ENCODE data around the gene CCDC92. TPM values are rescaled to one million over a fixed set of nuclear protein-coding genes. Genes with fewer than 3 reads are reported as not detected.
"Not testable (repeated sequence)": the region's sequence is repeated elsewhere in the genome, so short reads cannot be mapped to it uniquely, and the experiment has no call there.

Gene CCDC92
- total RNA-seq, 3 donors from 2014 or later (not counting 1 experiment from before 2014, with no cell fraction given) = 37.6 to 42.4 (median 39.1) TPM

DNA sequence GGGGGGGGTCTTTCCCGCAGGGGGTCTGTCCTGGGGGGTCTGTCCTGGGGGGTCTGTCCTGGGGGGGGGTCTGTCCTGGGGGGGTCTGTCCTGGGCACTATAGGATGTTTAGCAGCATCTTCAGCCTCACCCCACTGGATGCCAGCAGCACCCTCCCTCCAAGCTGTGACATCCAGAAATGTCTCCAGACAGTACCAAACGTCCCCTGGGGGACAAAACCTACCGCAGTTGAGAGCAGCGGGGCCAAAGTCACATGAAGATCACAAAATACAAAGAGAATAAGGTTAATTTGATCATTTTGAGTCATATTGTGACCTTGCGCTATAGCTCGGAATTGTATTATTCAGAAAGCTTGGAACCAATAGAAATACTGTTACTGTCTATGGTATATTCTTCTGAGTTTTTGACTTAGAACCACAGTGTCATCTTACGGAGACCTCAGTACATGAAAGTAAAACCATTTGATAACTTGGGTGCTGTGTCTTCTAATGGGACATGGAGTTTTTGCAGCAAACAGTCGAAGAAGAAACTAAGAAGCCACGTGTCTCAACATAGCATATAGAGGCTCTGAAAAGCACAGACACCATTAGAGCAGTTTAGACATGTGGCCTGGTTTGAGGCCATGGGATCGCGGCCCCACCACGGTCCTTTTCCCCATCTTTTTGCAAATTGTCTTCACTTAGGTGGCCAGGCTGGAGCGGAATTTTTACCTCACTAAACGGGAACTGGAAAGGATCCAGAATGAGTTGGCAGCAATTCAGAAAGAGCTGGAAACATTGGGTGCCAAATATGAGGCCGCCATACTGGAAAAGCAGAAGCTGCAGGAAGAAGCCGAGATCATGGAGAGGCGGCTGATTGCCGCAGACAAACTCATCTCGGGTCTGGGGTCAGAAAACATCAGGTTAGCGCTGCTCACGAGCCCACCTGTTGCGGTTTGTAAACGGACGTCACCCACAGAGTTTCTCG lies 59.9 kb downstream of the CCDC92 start:
- no peaks in the 10 kb centered on the region for H3K36me3 Mint-ChIP-seq
- H3K4me3 ChIP-seq (ENCODE audit: low read length) = no peak overlapping the region
- H3K4me3 Mint-ChIP-seq = no peak overlapping the region
- H3K27ac ChIP-seq (ENCODE audit: low read length) = no peak overlapping the region
- TF ChIP-seq, protein P1, sequence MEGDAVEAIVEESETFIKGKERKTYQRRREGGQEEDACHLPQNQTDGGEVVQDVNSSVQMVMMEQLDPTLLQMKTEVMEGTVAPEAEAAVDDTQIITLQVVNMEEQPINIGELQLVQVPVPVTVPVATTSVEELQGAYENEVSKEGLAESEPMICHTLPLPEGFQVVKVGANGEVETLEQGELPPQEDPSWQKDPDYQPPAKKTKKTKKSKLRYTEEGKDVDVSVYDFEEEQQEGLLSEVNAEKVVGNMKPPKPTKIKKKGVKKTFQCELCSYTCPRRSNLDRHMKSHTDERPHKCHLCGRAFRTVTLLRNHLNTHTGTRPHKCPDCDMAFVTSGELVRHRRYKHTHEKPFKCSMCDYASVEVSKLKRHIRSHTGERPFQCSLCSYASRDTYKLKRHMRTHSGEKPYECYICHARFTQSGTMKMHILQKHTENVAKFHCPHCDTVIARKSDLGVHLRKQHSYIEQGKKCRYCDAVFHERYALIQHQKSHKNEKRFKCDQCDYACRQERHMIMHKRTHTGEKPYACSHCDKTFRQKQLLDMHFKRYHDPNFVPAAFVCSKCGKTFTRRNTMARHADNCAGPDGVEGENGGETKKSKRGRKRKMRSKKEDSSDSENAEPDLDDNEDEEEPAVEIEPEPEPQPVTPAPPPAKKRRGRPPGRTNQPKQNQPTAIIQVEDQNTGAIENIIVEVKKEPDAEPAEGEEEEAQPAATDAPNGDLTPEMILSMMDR (IDR thresholded peaks at IDR 0.05) = no peak
- H3K36me3 ChIP-seq (ENCODE audit: control insufficient read depth, insufficient read depth, low read length) = no peaks in the 10 kb centered on the region
- H3K27me3 ChIP-seq (ENCODE audit: control insufficient read depth, insufficient read depth, low read length) = no peaks in the 10 kb centered on the region
- peaks cover 21 to 29% of the 10 kb centered on the region in 2 donors for H3K4me1 Mint-ChIP-seq
- no peak for DNase-seq
- no peaks in the 10 kb centered on the region for H3K9me3 ChIP-seq (ENCODE audit: control insufficient read depth, insufficient read depth, low read length)
- no peak overlapping the region for H3K27ac Mint-ChIP-seq
- ATAC-seq = no peak
- 90% methylated on average over 24 of the region's 25 CpGs for WGBS (ENCODE audit: insufficient coverage)
- intact Hi-C loops (cut with micrococcal nuclease) = no loop called here
- peaks cover 10% of the 10 kb centered on the region for H3K4me1 ChIP-seq (ENCODE audit: control insufficient read depth, insufficient read depth, low read length)
- no peaks in the 10 kb centered on the region for H3K27me3 Mint-ChIP-seq (ENCODE audit: low read depth in 2 of 2)
- H3K9me3 Mint-ChIP-seq = no peaks in the 10 kb centered on the region

DNA sequence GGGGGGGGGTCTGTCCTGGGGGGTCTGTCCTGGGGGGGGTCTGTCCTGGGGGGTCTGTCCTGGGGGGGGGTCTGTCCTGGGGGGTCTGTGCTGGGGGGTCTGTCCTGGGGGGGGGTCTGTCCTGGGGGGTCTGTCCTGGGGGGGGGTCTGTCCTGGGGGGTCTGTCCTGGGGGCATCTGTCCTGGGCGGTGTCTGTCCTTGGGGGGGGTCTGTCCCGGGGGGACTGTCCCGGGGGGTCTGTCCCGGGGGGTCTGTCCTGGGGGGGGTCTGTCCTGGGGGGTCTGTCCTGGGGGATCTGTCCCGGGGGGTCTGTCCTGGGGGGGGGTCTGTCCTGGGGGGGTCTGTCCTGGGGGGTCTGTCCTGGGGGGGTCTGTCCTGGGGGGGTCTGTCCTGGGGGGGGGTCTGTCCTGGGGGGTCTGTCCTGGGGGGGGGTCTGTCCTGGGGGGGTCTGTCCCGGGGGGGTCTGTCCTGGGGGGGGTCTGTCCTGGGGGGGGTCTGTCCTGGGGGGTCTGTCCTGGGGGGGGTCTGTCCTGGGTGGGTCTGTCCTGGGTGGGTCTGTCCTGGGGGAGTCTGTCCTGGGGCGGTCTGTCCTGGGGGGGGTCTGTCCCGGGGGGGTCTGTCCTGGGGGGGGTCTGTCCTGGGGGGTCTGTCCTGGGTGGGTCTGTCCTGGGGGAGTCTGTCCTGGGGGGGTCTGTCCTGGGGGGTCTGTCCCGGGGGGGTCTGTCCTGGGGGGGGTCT lies 60.8 kb downstream of the CCDC92 start:
- intact Hi-C loops (cut with micrococcal nuclease) = not testable (repeated sequence)
- no CpG with 5 or more reads among the region's 9 CpGs for WGBS (ENCODE audit: insufficient coverage)

DNA sequence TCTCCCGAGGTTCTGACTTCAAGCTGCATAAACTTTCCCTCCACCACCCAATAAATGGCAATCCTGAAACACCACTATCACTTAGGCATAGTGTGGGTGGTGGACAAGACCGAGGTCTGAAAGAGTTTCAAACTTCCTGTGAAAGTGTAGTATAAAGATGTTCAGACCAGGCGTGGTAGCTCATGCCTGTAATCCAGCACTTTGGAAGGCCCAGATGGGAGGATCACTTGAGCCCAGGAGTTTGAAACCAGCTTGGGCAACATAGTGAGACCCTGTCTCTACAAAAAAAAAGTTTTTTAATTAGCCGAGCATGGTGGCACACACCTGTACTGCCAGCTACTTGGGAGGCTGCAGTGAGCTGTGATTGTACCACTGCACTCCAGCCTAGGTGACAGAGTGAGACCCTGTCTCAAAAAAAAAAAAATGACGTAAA lies 61.9 kb downstream of the CCDC92 start:
- peaks cover 11 to 16% of the 10 kb centered on the region in 2 donors for H3K4me1 Mint-ChIP-seq
- no peaks in the 10 kb centered on the region for H3K36me3 ChIP-seq (ENCODE audit: control insufficient read depth, insufficient read depth, low read length)
- H3K4me1 ChIP-seq (ENCODE audit: control insufficient read depth, insufficient read depth, low read length) = peaks cover 3% of the 10 kb centered on the region
- 56% methylated on average over 3 of the region's 5 CpGs for WGBS (ENCODE audit: insufficient coverage)
- H3K27me3 ChIP-seq (ENCODE audit: control insufficient read depth, insufficient read depth, low read length) = no peaks in the 10 kb centered on the region
- DNase-seq (peak in 1 of 2 donors; percentile 28), ATAC-seq (peak in 1 of 3 donors; percentile 39)
- intact Hi-C loops (cut with micrococcal nuclease) = no loop called here
- no peak overlapping the region for H3K4me3 Mint-ChIP-seq
- H3K27ac Mint-ChIP-seq = peak overlapping the region; percentile 73 to 82
- H3K27me3 Mint-ChIP-seq (ENCODE audit: low read depth in 2 of 2) = no peaks in the 10 kb centered on the region
- no peak overlapping the region for H3K4me3 ChIP-seq (ENCODE audit: low read length)
- no peaks in the 10 kb centered on the region for H3K36me3 Mint-ChIP-seq
- H3K27ac ChIP-seq (ENCODE audit: low read length) = no peak overlapping the region
- H3K9me3 Mint-ChIP-seq = no peaks in the 10 kb centered on the region
- TF ChIP-seq, protein P1 (IDR thresholded peaks at IDR 0.05) = no peak
- no peaks in the 10 kb centered on the region for H3K9me3 ChIP-seq (ENCODE audit: control insufficient read depth, insufficient read depth, low read length)

More for the DNA sequence above, 60.8 kb downstream of the CCDC92 start:
- H3K27me3 Mint-ChIP-seq (ENCODE audit: low read depth in 2 of 2); H3K4me1 ChIP-seq (ENCODE audit: control insufficient read depth, insufficient read depth, low read length); H3K4me3 ChIP-seq (ENCODE audit: low read length); H3K4me3 Mint-ChIP-seq; H3K27me3 ChIP-seq (ENCODE audit: control insufficient read depth, insufficient read depth, low read length); H3K36me3 ChIP-seq (ENCODE audit: control insufficient read depth, insufficient read depth, low read length); H3K36me3 Mint-ChIP-seq; DNase-seq; H3K27ac Mint-ChIP-seq; H3K27ac ChIP-seq (ENCODE audit: low read length); H3K9me3 ChIP-seq (ENCODE audit: control insufficient read depth, insufficient read depth, low read length); H3K9me3 Mint-ChIP-seq; ATAC-seq: not testable (repeated sequence)
- peaks cover 16 to 24% of the 10 kb centered on the region in 2 donors for H3K4me1 Mint-ChIP-seq

- TF ChIP-seq, protein P1 (IDR thresholded peaks at IDR 0.05) = no peak
- peak in 1 of 3 donors; percentile 20 for ATAC-seq
- no peak overlapping the region for H3K4me3 ChIP-seq (ENCODE audit: low read length)
Measured at GRCh38 chr12:123910057-123910456, 62.6 kb downstream of the CCDC92 start.

More at GRCh38 chr12:123910057-123910456, 62.6 kb downstream of the CCDC92 start:
- Histone ChIP-seq H3K27me3 (ENCODE audit: control insufficient read depth, insufficient read depth, low read length) (no peaks in the 10 kb centered on the region), H3K9me3 (ENCODE audit: control insufficient read depth, insufficient read depth, low read length) (no peaks in the 10 kb centered on the region), H3K36me3 (ENCODE audit: control insufficient read depth, insufficient read depth, low read length) (no peaks in the 10 kb centered on the region), H3K27ac (ENCODE audit: low read length) (no peak overlapping the region), H3K4me1 (ENCODE audit: control insufficient read depth, insufficient read depth, low read length) (peaks cover 3% of the 10 kb centered on the region)
- H3K27ac Mint-ChIP-seq = peak overlapping the region; percentile 73 to 82
- intact Hi-C loops (cut with micrococcal nuclease) = no loop called here
- no peaks in the 10 kb centered on the region for H3K9me3 Mint-ChIP-seq
- no peaks in the 10 kb centered on the region for H3K36me3 Mint-ChIP-seq
- no peak for DNase-seq
- WGBS (ENCODE audit: insufficient coverage) = 67% methylated on average over 8 of the region's 8 CpGs
- no peak overlapping the region for H3K4me3 Mint-ChIP-seq
- peaks cover 18 to 23% of the 10 kb centered on the region in 2 donors for H3K4me1 Mint-ChIP-seq
- no peaks in the 10 kb centered on the region for H3K27me3 Mint-ChIP-seq (ENCODE audit: low read depth in 2 of 2)
